Neural cell (in vitro differentiated cells): Measurements from ENCODE around the gene GFER. TPM values are rescaled to one million over a fixed set of nuclear protein-coding genes. Genes with fewer than 3 reads are reported as not detected.

ENCODE experiments used
- H2AFZ ChIP-seq: fragments of 200-600, 300-800 bp; sonication (generic), shearing (Covaris generic); 2 replicates; pipeline ENCODE4 v1.6.0; 2014; ENCODE audit warnings: low read depth, mild to moderate bottlenecking, antibody characterized with exemption, low read length, moderate library complexity
- H3F3A ChIP-seq: fragments of 200-600 bp; shearing (Covaris generic); 2 replicates; pipeline ENCODE4 v1.6.1; 2016; ENCODE audit warnings: mild to moderate bottlenecking, moderate library complexity, mixed read lengths, antibody characterized with exemption, low read length; ENCODE audit not compliant: insufficient read depth, poor library complexity, severe bottlenecking
- H3K27ac ChIP-seq: fragments of 200-600, 300-800 bp; sonication (generic), shearing (Covaris generic); 2 replicates; pipeline ENCODE4 v1.5.1; 2014; ENCODE audit warnings: mild to moderate bottlenecking, low read length, moderate library complexity
- H3K27me3 ChIP-seq: fragments of 300-800, 200-600 bp; sonication (generic), shearing (Covaris generic); 2 replicates; pipeline ENCODE4 v1.6.0; 2014; ENCODE audit warnings: mild to moderate bottlenecking, low read depth, low read length, moderate library complexity; ENCODE audit not compliant: insufficient read depth
- H3K36me3 ChIP-seq: fragments of 300-800, 200-600 bp; sonication (generic), shearing (Covaris generic); 2 replicates; pipeline ENCODE4 v1.5.1; 2014; ENCODE audit warnings: mild to moderate bottlenecking, antibody characterized with exemption, low read length, moderate library complexity; ENCODE audit not compliant: insufficient read depth
- H3K4me2 ChIP-seq: fragments of 300-800, 200-600 bp; sonication (generic), shearing (Covaris generic); 2 replicates; pipeline ENCODE4 v1.6.0; 2014; ENCODE audit warnings: mild to moderate bottlenecking, low read length
- H3K4me3 ChIP-seq: fragments of 300-800, 200-600 bp; sonication (generic), shearing (Covaris generic); 2 replicates; pipeline ENCODE4 v1.5.1; 2014; ENCODE audit warnings: mild to moderate bottlenecking, low read length, moderate library complexity
- H3K79me2 ChIP-seq: fragments of 200-600 bp; shearing (Covaris generic); replicated peaks from 2 replicates; pipeline ENCODE4 v1.6.0; 2014; ENCODE audit warnings: mild to moderate bottlenecking, low read length, moderate library complexity; ENCODE audit not compliant: insufficient read depth
- H3K9ac ChIP-seq: fragments of 300-800, 200-600 bp; sonication (generic), shearing (Covaris generic); 2 replicates; pipeline ENCODE4 v1.6.1; 2016; ENCODE audit warnings: mild to moderate bottlenecking, low read length, mixed read lengths
- H3K9me2 ChIP-seq: fragments of 200-600 bp; shearing (Covaris generic); 2 replicates; pipeline ENCODE4 v1.6.1; 2016; ENCODE audit warnings: mild to moderate bottlenecking, low read length, mixed read lengths; ENCODE audit not compliant: insufficient read depth
- H3K9me3 ChIP-seq: fragments of 200-600, 300-800 bp; sonication (generic), shearing (Covaris generic); 2 replicates; pipeline ENCODE4 v1.6.1; 2016; ENCODE audit warnings: mild to moderate bottlenecking, mixed run types, low read length, moderate library complexity, mixed read lengths
- H4K20me1 ChIP-seq: fragments of 200-600 bp; shearing (Covaris generic); 2 replicates; pipeline ENCODE4 v1.6.1; 2016; ENCODE audit warnings: mild to moderate bottlenecking, mixed run types; ENCODE audit not compliant: insufficient read depth
- CTCF ChIP-seq: fragments of 450-650 bp; IDR thresholded peaks from 2 replicates; pipeline ENCODE4 v1.5.1; 2014; ENCODE audit warnings: antibody characterized with exemption, mild to moderate bottlenecking, moderate library complexity; ENCODE audit not compliant: poor library complexity, severe bottlenecking
- EP300 ChIP-seq: fragments of 450-650 bp; conservative IDR thresholded peaks from 2 replicates; pipeline ENCODE4 v1.6.1; 2014; ENCODE audit warnings: antibody characterized with exemption, mild to moderate bottlenecking, moderate library complexity; ENCODE audit not compliant: poor library complexity, severe bottlenecking
- EZH2 ChIP-seq: fragments of 200-600, 300-800 bp; shearing (Covaris generic), sonication (generic); IDR thresholded peaks from 2 replicates; pipeline ENCODE4 v1.6.1; 2014; ENCODE audit warnings: antibody characterized with exemption, low read length, borderline replicate concordance, mild to moderate bottlenecking; ENCODE audit not compliant: insufficient read depth, poor library complexity, severe bottlenecking
- MXI1 ChIP-seq: fragments of 450-650 bp; conservative IDR thresholded peaks from 2 replicates; pipeline ENCODE4 v1.6.1; 2014; ENCODE audit warnings: antibody characterized with exemption, mild to moderate bottlenecking; ENCODE audit not compliant: poor library complexity, severe bottlenecking
- POLR2AphosphoS5 ChIP-seq: IDR thresholded peaks from 2 replicates; pipeline ENCODE4 v1.6.1; 2012
- RAD21 ChIP-seq: fragments of 450-650 bp; conservative IDR thresholded peaks from 2 replicates; pipeline ENCODE4 v1.6.1; 2014; ENCODE audit warnings: antibody characterized with exemption, mild to moderate bottlenecking, moderate library complexity
- REST ChIP-seq: IDR thresholded peaks from 2 replicates; pipeline ENCODE4 v1.6.1; 2012; ENCODE audit warnings: borderline replicate concordance
- TAF1 ChIP-seq: IDR thresholded peaks from 2 replicates; pipeline ENCODE4 v1.6.1; 2012; ENCODE audit warnings: low read depth
- polyA plus RNA-seq: library from polyadenylated mRNA; depleted of rRNA; stranded (reverse); fragments of >200 nt; gene quantifications from 2 replicates; pipeline ENCODE4 v1.2.3, GENCODE V29; 2014

GFER gene
- polyA plus RNA-seq, 1 donor from 2014 or later, result 37.8 TPM

- TF ChIP-seq TAF1 (no peak), CTCF (no peak), EZH2 (no peak)
- Histone ChIP-seq H3K27ac (no peak overlapping the region), H3K27me3 (peaks cover 21% of the 10 kb centered on the region), H3K9me2 (no peaks in the 10 kb centered on the region), H3K4me3 (peak overlapping the region; percentile 88), H3K4me2 (no peak overlapping the region), H3K79me2 (no peaks in the 10 kb centered on the region), H3K9ac (peak overlapping the region; percentile 80), H4K20me1 (no peaks in the 10 kb centered on the region), H3K36me3 (no peaks in the 10 kb centered on the region), H3K9me3 (no peaks in the 10 kb centered on the region), H2AFZ (peak overlapping the region; percentile 33), H3F3A (no peaks in the 10 kb centered on the region)
Measured at GRCh38 chr16:1990101-1990350, 6.0 kb downstream of the GFER start.

GRCh38 chr16:1990351-1991134, 6.5 kb downstream of the GFER start:
- no peak overlapping the region for H3K27ac ChIP-seq
- H3K9ac ChIP-seq, result peak overlapping the region; percentile 80
- TF ChIP-seq MXI1, result no peak
- no peak for TF ChIP-seq EP300
- TF ChIP-seq REST, result peak; percentile 33
- TF ChIP-seq POLR2AphosphoS5, result no peak
- TF ChIP-seq RAD21, result no peak
- TF ChIP-seq EZH2, result no peak
- peak; percentile 14 for TF ChIP-seq TAF1

More at GRCh38 chr16:1990351-1991134, 6.5 kb downstream of the GFER start:
- Histone ChIP-seq H3K9me2 (no peaks in the 10 kb centered on the region), H3K4me2 (peak overlapping the region; percentile 77), H3K27me3 (peaks cover 21% of the 10 kb centered on the region), H3K79me2 (no peaks in the 10 kb centered on the region), H4K20me1 (no peaks in the 10 kb centered on the region), H2AFZ (peak overlapping the region; percentile 33), H3K36me3 (no peaks in the 10 kb centered on the region), H3F3A (no peaks in the 10 kb centered on the region), H3K9me3 (no peaks in the 10 kb centered on the region), H3K4me3 (peak overlapping the region; percentile 88)
